ENCODE data around the gene GAS7. TPM values are rescaled to one million over a fixed set of nuclear protein-coding genes. Genes with fewer than 3 reads are reported as not detected.

Gene GAS7
- total and polyA plus RNA-seq, 2 experiments from 2014 or later: 1.9 to 10.7 TPM

DNA sequence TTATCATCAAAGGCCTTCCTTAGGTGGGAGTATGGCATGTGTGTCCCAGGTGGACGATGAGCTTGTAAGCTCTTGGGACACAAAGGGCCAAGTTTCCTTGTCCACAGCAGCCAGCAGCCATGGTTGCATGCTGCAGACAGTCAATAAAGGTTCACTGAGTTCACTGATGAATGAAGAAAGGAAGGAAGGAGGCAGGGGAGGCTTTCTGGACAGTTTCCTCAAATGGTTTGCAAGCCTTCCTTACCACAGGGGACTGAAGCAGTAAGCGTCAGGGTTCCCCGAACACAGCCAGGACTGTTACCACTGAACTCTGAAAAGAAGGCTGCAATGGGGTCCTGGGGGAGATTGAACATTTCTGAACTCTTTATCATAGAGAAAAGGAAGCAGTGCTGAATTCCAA is 111.1 kb downstream of the GAS7 start:
- no peaks in the 10 kb centered on the region for H3K36me3 ChIP-seq (ENCODE audit: insufficient read depth)
- H3K9me2 ChIP-seq (ENCODE audit: insufficient read depth): no peaks in the 10 kb centered on the region
- DNase-seq (ENCODE audit: low spot score): no peak
- Mint-ChIP-seq H3K27me3 (ENCODE audit: insufficient read depth, low read depth, poor library complexity) (peaks cover 5% of the 10 kb centered on the region), H3K4me1 (no peaks in the 10 kb centered on the region; the same call in 2 of the 3 replicates), H3K36me3 (ENCODE audit: low read depth) (peaks cover 10% of the 10 kb centered on the region), H3K27ac (no peak overlapping the region), H3K4me3 (no peak overlapping the region), H3K9me3 (peaks cover 24% of the 10 kb centered on the region)
- H3K4me2 ChIP-seq: no peak overlapping the region
- H3K4me3 ChIP-seq: no peak overlapping the region
- no peaks in the 10 kb centered on the region for H4K20me1 ChIP-seq (replicated peaks; ENCODE audit: insufficient read depth)
- no peaks in the 10 kb centered on the region for H3K27me3 ChIP-seq (ENCODE audit: insufficient read depth)
- no peak for ATAC-seq
- no peak overlapping the region for H2AFZ ChIP-seq
- H3K27ac ChIP-seq (ENCODE audit: low read depth): no peak overlapping the region
- H3F3A ChIP-seq (replicated peaks; ENCODE audit: low read depth): no peaks in the 10 kb centered on the region
- no peaks in the 10 kb centered on the region for H3K4me1 ChIP-seq (ENCODE audit: insufficient read depth)
- TF ChIP-seq POLR2AphosphoS5 (IDR thresholded peaks at IDR 0.05; ENCODE audit: low read depth) (no peak), EZH2phosphoT487 (IDR thresholded peaks at IDR 0.05; ENCODE audit: unreplicated experiment) (no peak), JUNB (IDR thresholded peaks at IDR 0.05; ENCODE audit: unreplicated experiment) (no peak), CREB1 (CRISPR knock-in tag; IDR thresholded peaks at IDR 0.05; ENCODE audit: low read depth) (no peak), NANOG (IDR thresholded peaks at IDR 0.05; ENCODE audit: borderline replicate concordance) (no peak), CTCF (conservative IDR thresholded peaks at IDR 0.05; ENCODE audit: low read depth in 2 of 2) (no peak), ZNF114 (CRISPR knock-in tag; IDR thresholded peaks at IDR 0.05) (no peak), ZNF331 (CRISPR knock-in tag; IDR thresholded peaks at IDR 0.05; ENCODE audit: low read depth) (no peak), EZH2 (IDR thresholded peaks at IDR 0.05; ENCODE audit: low read depth, unreplicated experiment) (no peak)
- TF ChIP-seq, protein P1, sequence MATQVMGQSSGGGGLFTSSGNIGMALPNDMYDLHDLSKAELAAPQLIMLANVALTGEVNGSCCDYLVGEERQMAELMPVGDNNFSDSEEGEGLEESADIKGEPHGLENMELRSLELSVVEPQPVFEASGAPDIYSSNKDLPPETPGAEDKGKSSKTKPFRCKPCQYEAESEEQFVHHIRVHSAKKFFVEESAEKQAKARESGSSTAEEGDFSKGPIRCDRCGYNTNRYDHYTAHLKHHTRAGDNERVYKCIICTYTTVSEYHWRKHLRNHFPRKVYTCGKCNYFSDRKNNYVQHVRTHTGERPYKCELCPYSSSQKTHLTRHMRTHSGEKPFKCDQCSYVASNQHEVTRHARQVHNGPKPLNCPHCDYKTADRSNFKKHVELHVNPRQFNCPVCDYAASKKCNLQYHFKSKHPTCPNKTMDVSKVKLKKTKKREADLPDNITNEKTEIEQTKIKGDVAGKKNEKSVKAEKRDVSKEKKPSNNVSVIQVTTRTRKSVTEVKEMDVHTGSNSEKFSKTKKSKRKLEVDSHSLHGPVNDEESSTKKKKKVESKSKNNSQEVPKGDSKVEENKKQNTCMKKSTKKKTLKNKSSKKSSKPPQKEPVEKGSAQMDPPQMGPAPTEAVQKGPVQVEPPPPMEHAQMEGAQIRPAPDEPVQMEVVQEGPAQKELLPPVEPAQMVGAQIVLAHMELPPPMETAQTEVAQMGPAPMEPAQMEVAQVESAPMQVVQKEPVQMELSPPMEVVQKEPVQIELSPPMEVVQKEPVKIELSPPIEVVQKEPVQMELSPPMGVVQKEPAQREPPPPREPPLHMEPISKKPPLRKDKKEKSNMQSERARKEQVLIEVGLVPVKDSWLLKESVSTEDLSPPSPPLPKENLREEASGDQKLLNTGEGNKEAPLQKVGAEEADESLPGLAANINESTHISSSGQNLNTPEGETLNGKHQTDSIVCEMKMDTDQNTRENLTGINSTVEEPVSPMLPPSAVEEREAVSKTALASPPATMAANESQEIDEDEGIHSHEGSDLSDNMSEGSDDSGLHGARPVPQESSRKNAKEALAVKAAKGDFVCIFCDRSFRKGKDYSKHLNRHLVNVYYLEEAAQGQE (IDR thresholded peaks at IDR 0.05; ENCODE audit: unreplicated experiment): no peak
- TF ChIP-seq, protein P2, sequence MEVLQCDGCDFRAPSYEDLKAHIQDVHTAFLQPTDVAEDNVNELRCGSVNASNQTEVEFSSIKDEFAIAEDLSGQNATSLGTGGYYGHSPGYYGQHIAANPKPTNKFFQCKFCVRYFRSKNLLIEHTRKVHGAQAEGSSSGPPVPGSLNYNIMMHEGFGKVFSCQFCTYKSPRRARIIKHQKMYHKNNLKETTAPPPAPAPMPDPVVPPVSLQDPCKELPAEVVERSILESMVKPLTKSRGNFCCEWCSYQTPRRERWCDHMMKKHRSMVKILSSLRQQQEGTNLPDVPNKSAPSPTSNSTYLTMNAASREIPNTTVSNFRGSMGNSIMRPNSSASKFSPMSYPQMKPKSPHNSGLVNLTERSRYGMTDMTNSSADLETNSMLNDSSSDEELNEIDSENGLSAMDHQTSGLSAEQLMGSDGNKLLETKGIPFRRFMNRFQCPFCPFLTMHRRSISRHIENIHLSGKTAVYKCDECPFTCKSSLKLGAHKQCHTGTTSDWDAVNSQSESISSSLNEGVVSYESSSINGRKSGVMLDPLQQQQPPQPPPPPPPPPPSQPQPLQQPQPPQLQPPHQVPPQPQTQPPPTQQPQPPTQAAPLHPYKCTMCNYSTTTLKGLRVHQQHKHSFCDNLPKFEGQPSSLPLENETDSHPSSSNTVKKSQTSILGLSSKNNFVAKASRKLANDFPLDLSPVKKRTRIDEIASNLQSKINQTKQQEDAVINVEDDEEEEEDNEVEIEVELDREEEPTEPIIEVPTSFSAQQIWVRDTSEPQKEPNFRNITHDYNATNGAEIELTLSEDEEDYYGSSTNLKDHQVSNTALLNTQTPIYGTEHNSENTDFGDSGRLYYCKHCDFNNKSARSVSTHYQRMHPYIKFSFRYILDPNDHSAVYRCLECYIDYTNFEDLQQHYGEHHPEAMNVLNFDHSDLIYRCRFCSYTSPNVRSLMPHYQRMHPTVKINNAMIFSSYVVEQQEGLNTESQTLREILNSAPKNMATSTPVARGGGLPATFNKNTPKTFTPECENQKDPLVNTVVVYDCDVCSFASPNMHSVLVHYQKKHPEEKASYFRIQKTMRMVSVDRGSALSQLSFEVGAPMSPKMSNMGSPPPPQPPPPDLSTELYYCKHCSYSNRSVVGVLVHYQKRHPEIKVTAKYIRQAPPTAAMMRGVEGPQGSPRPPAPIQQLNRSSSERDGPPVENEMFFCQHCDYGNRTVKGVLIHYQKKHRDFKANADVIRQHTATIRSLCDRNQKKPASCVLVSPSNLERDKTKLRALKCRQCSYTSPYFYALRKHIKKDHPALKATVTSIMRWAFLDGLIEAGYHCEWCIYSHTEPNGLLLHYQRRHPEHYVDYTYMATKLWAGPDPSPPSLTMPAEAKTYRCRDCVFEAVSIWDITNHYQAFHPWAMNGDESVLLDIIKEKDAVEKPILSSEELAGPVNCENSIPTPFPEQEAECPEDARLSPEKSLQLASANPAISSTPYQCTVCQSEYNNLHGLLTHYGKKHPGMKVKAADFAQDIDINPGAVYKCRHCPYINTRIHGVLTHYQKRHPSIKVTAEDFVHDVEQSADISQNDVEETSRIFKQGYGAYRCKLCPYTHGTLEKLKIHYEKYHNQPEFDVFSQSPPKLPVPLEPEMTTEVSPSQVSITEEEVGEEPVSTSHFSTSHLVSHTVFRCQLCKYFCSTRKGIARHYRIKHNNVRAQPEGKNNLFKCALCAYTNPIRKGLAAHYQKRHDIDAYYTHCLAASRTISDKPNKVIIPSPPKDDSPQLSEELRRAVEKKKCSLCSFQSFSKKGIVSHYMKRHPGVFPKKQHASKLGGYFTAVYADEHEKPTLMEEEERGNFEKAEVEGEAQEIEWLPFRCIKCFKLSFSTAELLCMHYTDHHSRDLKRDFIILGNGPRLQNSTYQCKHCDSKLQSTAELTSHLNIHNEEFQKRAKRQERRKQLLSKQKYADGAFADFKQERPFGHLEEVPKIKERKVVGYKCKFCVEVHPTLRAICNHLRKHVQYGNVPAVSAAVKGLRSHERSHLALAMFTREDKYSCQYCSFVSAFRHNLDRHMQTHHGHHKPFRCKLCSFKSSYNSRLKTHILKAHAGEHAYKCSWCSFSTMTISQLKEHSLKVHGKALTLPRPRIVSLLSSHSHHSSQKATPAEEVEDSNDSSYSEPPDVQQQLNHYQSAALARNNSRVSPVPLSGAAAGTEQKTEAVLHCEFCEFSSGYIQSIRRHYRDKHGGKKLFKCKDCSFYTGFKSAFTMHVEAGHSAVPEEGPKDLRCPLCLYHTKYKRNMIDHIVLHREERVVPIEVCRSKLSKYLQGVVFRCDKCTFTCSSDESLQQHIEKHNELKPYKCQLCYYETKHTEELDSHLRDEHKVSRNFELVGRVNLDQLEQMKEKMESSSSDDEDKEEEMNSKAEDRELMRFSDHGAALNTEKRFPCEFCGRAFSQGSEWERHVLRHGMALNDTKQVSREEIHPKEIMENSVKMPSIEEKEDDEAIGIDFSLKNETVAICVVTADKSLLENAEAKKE (CRISPR knock-in tag; IDR thresholded peaks at IDR 0.05): no peak
- no peaks in the 10 kb centered on the region for H3K79me2 ChIP-seq (replicated peaks; ENCODE audit: insufficient read depth)
